IMR-90 (cell line): ENCODE measurements around the gene RFK.
A peak's percentile ranks its signal among the peaks of the same experiment; 100 is the strongest.

ENCODE experiments used
- CEBPB ChIP-seq: IDR thresholded peaks from 2 replicates; pipeline ENCODE4 v1.6.1; 2012; ENCODE audit warnings: low read depth, low read length, improper control_type of control experiment
- ELK1 ChIP-seq: fragments of 150-350 bp; IDR thresholded peaks from 2 replicates; pipeline ENCODE4 v1.6.1; 2016; ENCODE audit warnings: low read depth, mild to moderate bottlenecking, low read length, moderate library complexity, borderline replicate concordance
- FOS ChIP-seq: fragments of 150-350 bp; IDR thresholded peaks from 2 replicates; pipeline ENCODE4 v1.6.1; 2016; ENCODE audit warnings: low read depth, low read length
- MAZ ChIP-seq: IDR thresholded peaks from 2 replicates; pipeline ENCODE4 v1.6.1; 2012; ENCODE audit warnings: low read depth, mild to moderate bottlenecking, low read length, improper control_type of control experiment, moderate library complexity, borderline replicate concordance
- MXI1 ChIP-seq: IDR thresholded peaks from 2 replicates; pipeline ENCODE4 v1.6.1; 2012; ENCODE audit warnings: low read depth, mild to moderate bottlenecking, low read length, moderate library complexity, borderline replicate concordance
- NFE2L2 ChIP-seq: fragments of 150-350 bp; IDR thresholded peaks from 2 replicates; pipeline ENCODE4 v1.6.1; 2016; ENCODE audit warnings: low read depth, mild to moderate bottlenecking, low read length
- POLR2A ChIP-seq: IDR thresholded peaks from 2 replicates; pipeline ENCODE4 v1.6.1; 2012; ENCODE audit warnings: mild to moderate bottlenecking, low read depth, low read length
- TF ChIP-seq, protein P1 (sequence below): conservative IDR thresholded peaks from 2 replicates; pipeline ENCODE4 v1.5.1; 2012; ENCODE audit warnings: mild to moderate bottlenecking, low read depth, low read length, improper control_type of control experiment

- TF ChIP-seq POLR2A = no peak
- TF ChIP-seq, protein P1, sequence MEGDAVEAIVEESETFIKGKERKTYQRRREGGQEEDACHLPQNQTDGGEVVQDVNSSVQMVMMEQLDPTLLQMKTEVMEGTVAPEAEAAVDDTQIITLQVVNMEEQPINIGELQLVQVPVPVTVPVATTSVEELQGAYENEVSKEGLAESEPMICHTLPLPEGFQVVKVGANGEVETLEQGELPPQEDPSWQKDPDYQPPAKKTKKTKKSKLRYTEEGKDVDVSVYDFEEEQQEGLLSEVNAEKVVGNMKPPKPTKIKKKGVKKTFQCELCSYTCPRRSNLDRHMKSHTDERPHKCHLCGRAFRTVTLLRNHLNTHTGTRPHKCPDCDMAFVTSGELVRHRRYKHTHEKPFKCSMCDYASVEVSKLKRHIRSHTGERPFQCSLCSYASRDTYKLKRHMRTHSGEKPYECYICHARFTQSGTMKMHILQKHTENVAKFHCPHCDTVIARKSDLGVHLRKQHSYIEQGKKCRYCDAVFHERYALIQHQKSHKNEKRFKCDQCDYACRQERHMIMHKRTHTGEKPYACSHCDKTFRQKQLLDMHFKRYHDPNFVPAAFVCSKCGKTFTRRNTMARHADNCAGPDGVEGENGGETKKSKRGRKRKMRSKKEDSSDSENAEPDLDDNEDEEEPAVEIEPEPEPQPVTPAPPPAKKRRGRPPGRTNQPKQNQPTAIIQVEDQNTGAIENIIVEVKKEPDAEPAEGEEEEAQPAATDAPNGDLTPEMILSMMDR = no peak
- TF ChIP-seq NFE2L2 = no peak
- TF ChIP-seq FOS = peak; percentile 41; the same call in 1 of the 2 replicates
- no peak for TF ChIP-seq ELK1
- TF ChIP-seq MAZ = 0 out of 2 replicates have a peak, but pooled peaks have one; percentile 28
- no peak for TF ChIP-seq MXI1
- TF ChIP-seq CEBPB = no peak
Measured at GRCh38 chr9:76374783-76375559, 19.3 kb downstream of the RFK start.
